GM12878 (cell line): ENCODE results near the gene APOBEC2. TPM values are rescaled to one million over a fixed set of nuclear protein-coding genes. Genes with fewer than 3 reads are reported as not detected.

Source experiments
- ATAC-seq: fragments of 200-7000 bp; cut with Tn5 transposase; 3 replicates; pipeline ENCODE4 v1.9.1; 2020; ENCODE audit warnings: mild to moderate bottlenecking, moderate library complexity
- BruUV-seq: library from RNA; stranded (reverse); fragments of 400-500 nt; replicated peaks from 2 replicates; lab custom pipeline; 2021; lab: Mats Ljungman, UMichigan
- CTCF ChIA-PET: fragments of 300-600 bp; sonication (Branson Sonifier 250); formaldehyde crosslinking; extraction: SDS; loops from one replicate; lab custom pipeline; 2021; ENCODE audit warnings: inconsistent platforms; lab: Yijun Ruan, JAX
- POLR2A ChIA-PET: fragments of 350-600 bp; formaldehyde crosslinking; extraction: SDS; loops from one replicate; lab custom pipeline; 2021; ENCODE audit warnings: inconsistent platforms; lab: Charles Lee
- RAD21 ChIA-PET: fragments of 300-600 bp; sonication (Branson Sonifier 250); formaldehyde crosslinking; loops from one replicate; lab custom pipeline; 2023; ENCODE audit warnings: antibody characterized with exemption; ENCODE audit not compliant: unreplicated experiment; lab: Charles Lee
- SMC1A ChIA-PET: fragments of 300-600 bp; sonication (Branson Sonifier 250); formaldehyde crosslinking; loops from one replicate; lab custom pipeline; 2023; ENCODE audit not compliant: unreplicated experiment, uncharacterized antibody; lab: Charles Lee
- DNase-seq: peaks from one replicate; pipeline ENCODE4 v3.0.0-alpha.2; 2011; ENCODE audit warnings: low read depth, low spot score
- FAIRE-seq: peaks from 3 replicates; lab custom pipeline; 2011; peaks lifted over from hg19 to GRCh38; lab: Jason Lieb, UNC
- H2AFZ ChIP-seq: 2 replicates; pipeline ENCODE4 v1.6.0; 2011; ENCODE audit warnings: low read depth, low read length, control low read depth; ENCODE audit not compliant: control insufficient read depth
- H3K27ac ChIP-seq: 2 replicates; pipeline ENCODE4 v1.5.1; 2011; ENCODE audit warnings: control low read depth; ENCODE audit not compliant: control insufficient read depth, insufficient read depth
- H3K27me3 ChIP-seq, 2 experiments: replicated peaks in 1 of 2; 2 replicates each; pipeline versions ENCODE4 v1.6.0 to v1.6.1; 2011; ENCODE audit warnings: low read length in 1 of 2; ENCODE audit not compliant: control insufficient read depth in 2 of 2, insufficient read depth in 2 of 2
- H3K36me3 ChIP-seq, 2 experiments: 2 replicates each; pipeline ENCODE4 v1.5.1; 2011; ENCODE audit warnings: low read length in 1 of 2; ENCODE audit not compliant: control insufficient read depth in 2 of 2, insufficient read depth in 2 of 2
- H3K4me1 ChIP-seq: 2 replicates; pipeline ENCODE4 v1.6.1; 2011; ENCODE audit warnings: mild to moderate bottlenecking, low read length, moderate library complexity, mixed read lengths; ENCODE audit not compliant: control insufficient read depth, insufficient read depth
- H3K4me2 ChIP-seq: 2 replicates; pipeline ENCODE4 v1.6.0; 2011; ENCODE audit warnings: control low read depth; ENCODE audit not compliant: control insufficient read depth, insufficient read depth
- H3K4me3 ChIP-seq: fragments of 200-600 bp; sonication (generic); 2 replicates; pipeline ENCODE4 v1.5.1; 2016
- H3K79me2 ChIP-seq: 2 replicates; pipeline ENCODE4 v1.6.0; 2011; ENCODE audit warnings: low read length; ENCODE audit not compliant: control insufficient read depth, insufficient read depth
- H3K9ac ChIP-seq: 2 replicates; pipeline ENCODE4 v1.8.0; 2011; ENCODE audit warnings: low read length, control low read depth, mixed read lengths; ENCODE audit not compliant: control insufficient read depth, insufficient read depth
- H3K9me3 ChIP-seq: replicated peaks from 3 replicates; pipeline ENCODE4 v1.5.1; 2011; ENCODE audit warnings: mild to moderate bottlenecking, low read length; ENCODE audit not compliant: control insufficient read depth, insufficient read depth
- H4K20me1 ChIP-seq: 2 replicates; pipeline ENCODE4 v1.6.0; 2011; ENCODE audit not compliant: control insufficient read depth, insufficient read depth
- CEBPB ChIP-seq, 2 experiments: fragments of 150-350 bp in 1 of 2; IDR thresholded peaks; 2 replicates each; pipeline ENCODE4 v1.6.1; 2012 to 2014; ENCODE audit warnings: low read depth in 2 of 2, low read length in 2 of 2, borderline replicate concordance in 1 of 2, inconsistent platforms in 1 of 2
- EED ChIP-seq: sonication (generic); IDR thresholded peaks from 2 replicates; pipeline ENCODE4 v1.6.1; 2016; ENCODE audit warnings: antibody characterized with exemption, low read depth
- GATAD2B ChIP-seq: fragments of 450-650 bp; conservative IDR thresholded peaks from 2 replicates; pipeline ENCODE4 v1.6.1; 2017; ENCODE audit warnings: low read depth, mild to moderate bottlenecking, moderate library complexity
- RAD21 ChIP-seq: IDR thresholded peaks from 2 replicates; pipeline ENCODE4 v1.6.1; 2011; ENCODE audit warnings: mild to moderate bottlenecking, low read depth, low read length, moderate library complexity; ENCODE audit not compliant: insufficient read depth
- WGBS: methylation state at CpG from one replicate; pipeline ENCODE4 v1.1.6; 2016; ENCODE audit warnings: low lambda C conversion rate; ENCODE audit not compliant: insufficient replicate concordance, insufficient coverage; ENCODE audit errors: missing lambda C conversion rate; 5-methylcytosine and 5-hydroxymethylcytosine counted together
- in situ Hi-C: fragments of 300-500 bp; cut with MboI; formaldehyde crosslinking; loops from 9 replicates; pipeline ENCODE4 v1.14.3; 2018; ENCODE audit warnings: mixed read lengths
- intact Hi-C: fragments of 100-400 bp; cut with micrococcal nuclease; formaldehyde crosslinking; loops from one replicate; pipeline ENCODE4 v1.14.2; 2022; ENCODE audit not compliant: unreplicated experiment
- polyA plus RNA-seq, 11 experiments: library from polyadenylated mRNA; depleted of rRNA in 4 of 11; unstranded in 6 of 11; stranded (reverse) in 5 of 11; fragments of >200 nt; fragmentation: Nextera tagmentation in 4 of 11; fragmentation: Illumina TruSeq in 1 of 11; extraction: Ambion mirVana in 4 of 11; extraction: Trizol in 1 of 11; gene quantifications; 1 replicate in 1 of 11; 2 replicates in 10 of 11; pipeline versions ENCODE4 v1.2.1 to v1.2.3, GENCODE V29; 2011 to 2016; ENCODE audit warnings: inconsistent platforms in 2 of 11, missing spikeins in 2 of 11, low read depth in 1 of 11
- total RNA-seq, 4 experiments: library from RNA; depleted of rRNA in 3 of 4; stranded (reverse); fragments of >200 nt in 3 of 4; fragmentation: Illumina TruSeq in 1 of 4; extraction: Trizol in 1 of 4; gene quantifications; 2 replicates each; pipeline versions ENCODE4 v1.2.1 to v1.2.3, GENCODE V29; 2013 to 2021
- TF ChIP-seq, protein P1 (sequence below): fragments of 450-650 bp; IDR thresholded peaks from 2 replicates; pipeline ENCODE4 v1.6.1; 2017; ENCODE audit warnings: mild to moderate bottlenecking, moderate library complexity
- TF ChIP-seq, protein P2 (sequence below): fragments of 450-650 bp; IDR thresholded peaks from 2 replicates; pipeline ENCODE4 v1.6.1; 2016; ENCODE audit warnings: mild to moderate bottlenecking, moderate library complexity, borderline replicate concordance
- TF ChIP-seq, protein P3 (sequence below): IDR thresholded peaks from 2 replicates; pipeline ENCODE4 v1.6.1; 2011; ENCODE audit warnings: mild to moderate bottlenecking, low read depth, low read length, moderate library complexity; ENCODE audit not compliant: insufficient replicate concordance

The APOBEC2 gene
- total and polyA plus RNA-seq, 10 of the 15 experiments (the other 5 are each of a cell fraction or from before 2014, with no cell fraction given), result 0.11 to 1.4 (median 0.87) TPM; not detected in 6

DNA sequence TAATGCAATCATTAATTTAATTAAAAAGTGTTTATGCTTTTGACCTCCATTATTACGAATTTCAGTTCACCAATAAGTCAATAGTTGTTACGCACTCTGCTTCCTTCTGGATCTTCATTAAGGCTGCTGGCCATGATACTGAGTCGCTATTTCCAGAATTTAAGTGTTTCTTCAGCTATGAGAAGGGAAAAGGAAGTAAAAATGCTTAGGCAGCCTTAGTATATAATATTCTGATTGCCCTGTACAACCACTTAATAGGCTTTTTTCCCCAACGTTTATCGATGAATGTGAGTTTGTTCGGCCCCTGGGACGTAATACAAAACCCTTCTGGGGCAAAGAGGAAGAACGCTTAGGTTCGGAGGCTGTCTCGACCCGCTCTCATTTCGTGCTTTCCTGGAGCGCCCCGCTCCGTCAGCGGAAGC, 18.5 kb downstream of the APOBEC2 start (continued):
- TF ChIP-seq, protein P1, sequence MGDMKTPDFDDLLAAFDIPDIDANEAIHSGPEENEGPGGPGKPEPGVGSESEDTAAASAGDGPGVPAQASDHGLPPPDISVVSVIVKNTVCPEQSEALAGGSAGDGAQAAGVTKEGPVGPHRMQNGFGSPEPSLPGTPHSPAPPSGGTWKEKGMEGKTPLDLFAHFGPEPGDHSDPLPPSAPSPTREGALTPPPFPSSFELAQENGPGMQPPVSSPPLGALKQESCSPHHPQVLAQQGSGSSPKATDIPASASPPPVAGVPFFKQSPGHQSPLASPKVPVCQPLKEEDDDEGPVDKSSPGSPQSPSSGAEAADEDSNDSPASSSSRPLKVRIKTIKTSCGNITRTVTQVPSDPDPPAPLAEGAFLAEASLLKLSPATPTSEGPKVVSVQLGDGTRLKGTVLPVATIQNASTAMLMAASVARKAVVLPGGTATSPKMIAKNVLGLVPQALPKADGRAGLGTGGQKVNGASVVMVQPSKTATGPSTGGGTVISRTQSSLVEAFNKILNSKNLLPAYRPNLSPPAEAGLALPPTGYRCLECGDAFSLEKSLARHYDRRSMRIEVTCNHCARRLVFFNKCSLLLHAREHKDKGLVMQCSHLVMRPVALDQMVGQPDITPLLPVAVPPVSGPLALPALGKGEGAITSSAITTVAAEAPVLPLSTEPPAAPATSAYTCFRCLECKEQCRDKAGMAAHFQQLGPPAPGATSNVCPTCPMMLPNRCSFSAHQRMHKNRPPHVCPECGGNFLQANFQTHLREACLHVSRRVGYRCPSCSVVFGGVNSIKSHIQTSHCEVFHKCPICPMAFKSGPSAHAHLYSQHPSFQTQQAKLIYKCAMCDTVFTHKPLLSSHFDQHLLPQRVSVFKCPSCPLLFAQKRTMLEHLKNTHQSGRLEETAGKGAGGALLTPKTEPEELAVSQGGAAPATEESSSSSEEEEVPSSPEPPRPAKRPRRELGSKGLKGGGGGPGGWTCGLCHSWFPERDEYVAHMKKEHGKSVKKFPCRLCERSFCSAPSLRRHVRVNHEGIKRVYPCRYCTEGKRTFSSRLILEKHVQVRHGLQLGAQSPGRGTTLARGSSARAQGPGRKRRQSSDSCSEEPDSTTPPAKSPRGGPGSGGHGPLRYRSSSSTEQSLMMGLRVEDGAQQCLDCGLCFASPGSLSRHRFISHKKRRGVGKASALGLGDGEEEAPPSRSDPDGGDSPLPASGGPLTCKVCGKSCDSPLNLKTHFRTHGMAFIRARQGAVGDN, result 0 out of 2 replicates have a peak, but pooled peaks have one; percentile 30

DNA sequence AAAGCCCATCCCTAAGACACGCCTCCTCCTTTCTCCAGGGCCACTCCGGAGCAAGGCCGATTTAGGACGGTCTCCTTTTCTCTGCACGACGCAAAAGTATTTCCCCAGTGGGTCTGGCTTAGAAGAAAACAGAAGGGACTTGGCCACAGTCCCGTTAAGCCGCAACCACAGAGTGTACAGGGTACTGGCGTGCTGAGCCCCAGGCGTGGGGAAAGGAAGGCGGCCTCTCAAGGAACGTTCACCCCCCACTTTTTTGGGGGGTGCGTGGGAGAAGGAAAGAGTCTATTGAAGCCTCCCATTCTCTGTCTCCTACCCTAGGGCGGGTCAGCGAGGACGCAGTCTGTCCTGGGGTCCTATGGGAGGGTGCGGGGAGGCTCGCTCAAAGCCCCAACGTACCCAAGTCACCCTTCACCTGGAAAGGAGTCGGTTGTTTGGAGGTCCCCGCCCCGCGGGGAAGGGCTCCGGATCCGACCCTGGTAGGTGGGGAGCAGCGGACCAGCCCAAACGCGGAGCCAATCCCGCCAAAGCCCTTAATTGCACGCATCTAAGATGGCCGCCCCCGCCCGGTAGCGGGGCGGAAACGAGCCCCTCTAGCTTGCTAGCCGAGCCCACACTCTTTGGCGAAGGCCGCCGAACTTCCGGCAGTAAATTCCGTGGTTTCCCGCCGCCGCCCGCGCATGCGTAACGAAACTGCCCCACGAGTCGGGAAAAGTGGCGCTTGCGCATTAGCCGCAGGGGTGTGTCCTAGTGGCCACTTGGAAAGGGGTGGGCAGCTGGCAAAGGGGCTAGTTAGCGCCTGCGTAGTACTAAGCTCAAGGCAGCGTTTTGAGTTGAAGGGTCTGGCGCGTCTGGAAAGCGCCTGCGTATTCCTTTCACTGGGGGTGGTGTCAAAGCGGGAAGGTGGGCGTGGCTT, 19.2 kb downstream of the APOBEC2 start, which contains the start of gene OARD1:
Gene OARD1 (minus strand): TSS at position 434 of the 913 bp plus-strand sequence. CDS start 722 bp downstream, outside the sequence.
- Histone ChIP-seq H3K4me1 (peaks cover 7% of the 10 kb centered on the region; the same call in 1 of the 2 replicates), H3K9me3 (no peaks in the 10 kb centered on the region), H3K9ac (peak within 1 kb of the TSS; percentile 94), H3K4me3 (peak within 1 kb of the TSS; percentile 88), H3K4me2 (peak within 1 kb of the TSS; percentile 80), H4K20me1 (no peaks in the 10 kb centered on the region), H3K36me3 (peaks cover 0 to 3% of the 10 kb centered on the region in 2 experiments; a peak in 2 of 4 replicates), H3K27me3 (no peaks in the 10 kb centered on the region), H3K79me2 (peaks cover 53% of the 10 kb centered on the region), H2AFZ (peak within 1 kb of the TSS; percentile 86), H3K27ac (peak within 1 kb of the TSS; percentile 99)
- ATAC-seq (peak; percentile 83), DNase-seq (peak; percentile 97), FAIRE-seq (peak; percentile 99)
- SMC1A ChIA-PET, result interaction anchor here (0.8 to 1.3 kb wide), 6 partner anchors 8 to 246 kb away, joined by 3 to 5 read pairs (median 3); no protein-coding TSS in a partner anchor
- in situ Hi-C loops, result no loop called here
- intact Hi-C loops, result loop anchor here (10.0 kb wide), 1 partner anchor 663 kb away; the partner anchor contains the start of gene TFEB
- under 1% methylated on average over 63 of the region's 63 CpGs for WGBS
- CTCF ChIA-PET, result interaction anchor here (1.0 to 6.5 kb wide), 6 partner anchors 35 to 262 kb away, joined by 3 to 62 read pairs (median 6); partner anchors contain the start of gene UNC5CL
- BruUV-seq, result no TSS peak
- POLR2A ChIA-PET, result interaction anchor here (0.6 to 1.5 kb wide), 5 partner anchors 9 to 1500 kb away, joined by 3 to 5 read pairs (median 3); partner anchors contain the start of gene TREML2
- RAD21 ChIA-PET, result interaction anchor here (0.8 to 1.2 kb wide), 4 partner anchors 20 to 1843 kb away, joined by 3 to 7 read pairs (median 4); partner anchors contain the start of gene KCNK5
- TF ChIP-seq GATAD2B (no peak; the same call in 1 of the 2 replicates), EED (no peak), CEBPB (IDR thresholded peaks at IDR 0.05; ENCODE audit: borderline replicate concordance in 1 of 2, low read depth in 2 of 2, low read length in 2 of 2) (no peak), RAD21 (no peak)
- TF ChIP-seq, protein P2, sequence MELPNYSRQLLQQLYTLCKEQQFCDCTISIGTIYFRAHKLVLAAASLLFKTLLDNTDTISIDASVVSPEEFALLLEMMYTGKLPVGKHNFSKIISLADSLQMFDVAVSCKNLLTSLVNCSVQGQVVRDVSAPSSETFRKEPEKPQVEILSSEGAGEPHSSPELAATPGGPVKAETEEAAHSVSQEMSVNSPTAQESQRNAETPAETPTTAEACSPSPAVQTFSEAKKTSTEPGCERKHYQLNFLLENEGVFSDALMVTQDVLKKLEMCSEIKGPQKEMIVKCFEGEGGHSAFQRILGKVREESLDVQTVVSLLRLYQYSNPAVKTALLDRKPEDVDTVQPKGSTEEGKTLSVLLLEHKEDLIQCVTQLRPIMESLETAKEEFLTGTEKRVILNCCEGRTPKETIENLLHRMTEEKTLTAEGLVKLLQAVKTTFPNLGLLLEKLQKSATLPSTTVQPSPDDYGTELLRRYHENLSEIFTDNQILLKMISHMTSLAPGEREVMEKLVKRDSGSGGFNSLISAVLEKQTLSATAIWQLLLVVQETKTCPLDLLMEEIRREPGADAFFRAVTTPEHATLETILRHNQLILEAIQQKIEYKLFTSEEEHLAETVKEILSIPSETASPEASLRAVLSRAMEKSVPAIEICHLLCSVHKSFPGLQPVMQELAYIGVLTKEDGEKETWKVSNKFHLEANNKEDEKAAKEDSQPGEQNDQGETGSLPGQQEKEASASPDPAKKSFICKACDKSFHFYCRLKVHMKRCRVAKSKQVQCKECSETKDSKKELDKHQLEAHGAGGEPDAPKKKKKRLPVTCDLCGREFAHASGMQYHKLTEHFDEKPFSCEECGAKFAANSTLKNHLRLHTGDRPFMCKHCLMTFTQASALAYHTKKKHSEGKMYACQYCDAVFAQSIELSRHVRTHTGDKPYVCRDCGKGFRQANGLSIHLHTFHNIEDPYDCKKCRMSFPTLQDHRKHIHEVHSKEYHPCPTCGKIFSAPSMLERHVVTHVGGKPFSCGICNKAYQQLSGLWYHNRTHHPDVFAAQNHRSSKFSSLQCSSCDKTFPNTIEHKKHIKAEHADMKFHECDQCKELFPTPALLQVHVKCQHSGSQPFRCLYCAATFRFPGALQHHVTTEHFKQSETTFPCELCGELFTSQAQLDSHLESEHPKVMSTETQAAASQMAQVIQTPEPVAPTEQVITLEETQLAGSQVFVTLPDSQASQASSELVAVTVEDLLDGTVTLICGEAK, result peak; percentile 92
- TF ChIP-seq, protein P3, sequence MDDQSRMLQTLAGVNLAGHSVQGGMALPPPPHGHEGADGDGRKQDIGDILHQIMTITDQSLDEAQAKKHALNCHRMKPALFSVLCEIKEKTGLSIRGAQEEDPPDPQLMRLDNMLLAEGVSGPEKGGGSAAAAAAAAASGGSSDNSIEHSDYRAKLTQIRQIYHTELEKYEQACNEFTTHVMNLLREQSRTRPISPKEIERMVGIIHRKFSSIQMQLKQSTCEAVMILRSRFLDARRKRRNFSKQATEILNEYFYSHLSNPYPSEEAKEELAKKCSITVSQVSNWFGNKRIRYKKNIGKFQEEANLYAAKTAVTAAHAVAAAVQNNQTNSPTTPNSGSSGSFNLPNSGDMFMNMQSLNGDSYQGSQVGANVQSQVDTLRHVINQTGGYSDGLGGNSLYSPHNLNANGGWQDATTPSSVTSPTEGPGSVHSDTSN, result no peak
